Activated CD8-positive, alpha-beta memory T cell treated with anti-CD3 and anti-CD28 coated beads for 48 hours (primary cell): ENCODE measurements around the gene CADPS2.

Source experiments
- DNase-seq, 3 experiments: peaks; one replicate each; pipeline ENCODE4 v3.0.0-alpha.2; 2020; ENCODE audit warnings: low read depth in 2 of 3, low spot score in 2 of 3

The CADPS2 gene

DNA sequence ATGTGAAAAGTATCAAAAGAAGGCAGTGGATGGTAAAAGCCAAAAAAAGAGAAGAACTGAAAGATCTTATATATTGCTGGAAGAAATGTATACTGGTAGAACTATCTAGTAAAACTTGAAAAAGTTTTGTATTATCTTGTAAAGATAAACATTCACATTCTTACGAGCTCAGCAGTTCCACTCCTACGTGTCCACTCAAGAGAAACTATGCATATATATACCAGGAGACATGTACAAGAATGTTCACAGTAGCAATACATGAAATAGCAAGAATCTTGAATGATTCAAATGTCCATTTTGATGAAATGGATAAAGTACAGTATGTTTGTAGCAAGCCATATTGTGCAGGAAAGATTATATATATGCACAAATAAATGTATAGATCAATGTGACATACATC, 342.4 kb downstream of the CADPS2 start:
- DNase-seq = no peak

GRCh38 chr7:122543166-122543565, 343.1 kb downstream of the CADPS2 start:
- no peak for DNase-seq

- no peak for DNase-seq
These were observed 351.2 kb downstream of the CADPS2 start for GRCh38 chr7:122535086-122535485.

- DNase-seq = no peak
These were observed 353.6 kb downstream of the CADPS2 start for GRCh38 chr7:122532406-122533269.

DNA sequence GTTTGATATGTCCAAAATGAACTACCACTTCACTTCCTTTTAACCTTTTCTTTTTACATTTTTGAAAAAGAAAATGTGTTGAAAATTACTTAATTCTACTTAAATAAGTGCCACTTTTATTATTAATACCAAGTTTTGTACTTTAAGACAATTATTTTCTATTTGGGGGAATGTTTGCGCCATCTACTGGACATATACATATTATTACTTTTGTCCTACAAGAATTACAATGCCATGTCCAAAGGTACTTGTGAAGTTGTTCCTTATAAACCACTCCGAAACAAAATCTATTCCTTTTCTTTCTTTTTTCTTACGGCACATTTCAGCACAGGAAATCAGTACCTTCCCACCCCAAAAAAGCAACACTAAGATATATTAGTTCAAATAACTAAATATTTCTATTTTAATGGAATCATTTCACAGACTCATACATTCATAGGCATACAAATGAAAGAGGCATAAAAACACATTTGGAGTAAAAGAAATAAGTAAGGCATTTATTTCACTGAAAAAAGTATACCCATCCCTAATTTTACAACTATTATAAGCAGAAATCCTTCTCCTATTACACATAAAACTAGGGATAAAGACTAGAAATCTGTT, 357.3 kb downstream of the CADPS2 start:
- no peak for DNase-seq

- DNase-seq = no peak
These were observed 360.9 kb downstream of the CADPS2 start for GRCh38 chr7:122525355-122525754.

- DNase-seq = no peak
These were observed 364.5 kb downstream of the CADPS2 start for GRCh38 chr7:122521767-122522166.

- no peak for DNase-seq
These were observed 365.2 kb downstream of the CADPS2 start for GRCh38 chr7:122520971-122521555.

- no peak for DNase-seq
These were observed 367.8 kb downstream of the CADPS2 start for GRCh38 chr7:122518488-122518887.

DNA sequence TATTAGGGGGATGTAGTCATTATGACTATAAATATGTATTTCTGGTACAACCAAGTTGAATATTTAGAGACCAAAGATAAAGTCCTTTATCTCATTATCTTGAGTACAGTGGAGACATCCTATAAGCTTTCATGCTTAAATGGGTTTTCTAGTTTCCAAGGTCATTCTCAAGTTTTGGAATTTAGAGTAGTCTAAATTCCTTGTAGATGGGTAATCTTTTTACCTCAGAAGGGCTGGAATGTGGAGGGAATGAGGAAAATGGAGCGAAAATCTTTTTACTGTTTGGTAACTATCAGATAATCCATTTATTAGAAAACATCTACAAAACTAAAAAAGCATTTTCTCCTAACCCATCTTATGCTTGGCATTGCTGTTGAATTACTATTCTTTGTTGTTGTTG, 368.7 kb downstream of the CADPS2 start:
- DNase-seq = no peak

GRCh38 chr7:122515404-122515803, 370.9 kb downstream of the CADPS2 start:
- no peak for DNase-seq

GRCh38 chr7:122511268-122511667, 375.0 kb downstream of the CADPS2 start:
- DNase-seq = no peak

DNA sequence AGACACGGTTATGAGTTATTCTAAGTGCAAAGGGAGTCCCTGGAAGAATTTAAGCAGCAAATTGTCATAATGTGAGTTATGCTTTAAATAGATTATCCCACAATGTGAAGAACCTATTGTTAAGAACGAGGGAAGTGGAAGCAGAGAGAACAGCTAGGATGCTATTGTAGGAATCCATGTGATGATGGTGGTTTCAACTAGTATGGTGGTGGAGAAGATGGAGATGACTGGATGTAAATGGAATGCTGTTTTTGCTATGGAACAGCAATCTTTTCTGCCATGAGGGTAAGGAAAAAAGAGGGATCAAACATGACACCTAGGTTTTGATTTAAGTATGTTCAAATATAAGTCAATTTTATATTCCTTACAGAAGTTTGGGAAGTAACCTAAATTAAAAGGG, 378.7 kb downstream of the CADPS2 start:
- no peak for DNase-seq

DNA sequence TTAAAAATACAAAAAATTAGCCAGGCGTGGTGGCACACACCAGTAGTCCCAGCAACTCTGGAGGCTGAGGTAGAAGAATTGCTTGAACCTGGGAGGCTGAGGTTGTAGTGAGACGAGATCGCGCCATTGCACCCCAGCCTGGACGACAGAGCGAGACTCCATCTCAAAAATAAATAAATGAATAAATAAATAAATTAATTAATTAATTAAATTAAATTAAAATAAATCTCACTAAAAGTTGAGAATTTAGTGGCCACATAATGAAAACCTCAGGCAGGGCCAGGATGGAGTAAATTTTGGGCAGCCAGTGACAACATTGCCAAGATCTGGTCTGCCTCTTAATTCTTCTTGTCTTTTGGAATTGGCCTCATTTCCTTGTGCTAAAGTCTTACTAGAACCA, 394.3 kb downstream of the CADPS2 start:
- no peak for DNase-seq

GRCh38 chr7:122488241-122488640, 398.0 kb downstream of the CADPS2 start:
- no peak for DNase-seq

DNA sequence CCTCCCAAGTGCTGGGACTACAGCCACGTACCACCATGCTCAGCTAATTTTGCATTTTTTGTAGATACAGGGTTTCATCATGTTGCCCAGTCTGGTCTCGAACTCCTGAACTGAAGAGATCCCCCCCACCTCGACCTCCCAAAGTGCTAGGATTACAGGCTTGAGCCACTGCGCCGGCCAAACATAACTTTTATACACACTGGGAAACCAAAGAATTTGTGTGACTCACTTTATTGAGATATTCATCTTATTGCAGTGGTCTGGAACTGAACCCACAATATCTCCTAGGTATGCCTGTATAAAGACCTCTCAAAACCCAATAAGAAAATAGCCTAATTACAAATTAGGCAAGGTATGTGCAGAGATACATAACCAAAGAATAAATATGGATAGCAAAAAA, 399.1 kb downstream of the CADPS2 start:
- DNase-seq = no peak

- no peak for DNase-seq
These were observed 400.4 kb downstream of the CADPS2 start for GRCh38 chr7:122485856-122486255.

DNA sequence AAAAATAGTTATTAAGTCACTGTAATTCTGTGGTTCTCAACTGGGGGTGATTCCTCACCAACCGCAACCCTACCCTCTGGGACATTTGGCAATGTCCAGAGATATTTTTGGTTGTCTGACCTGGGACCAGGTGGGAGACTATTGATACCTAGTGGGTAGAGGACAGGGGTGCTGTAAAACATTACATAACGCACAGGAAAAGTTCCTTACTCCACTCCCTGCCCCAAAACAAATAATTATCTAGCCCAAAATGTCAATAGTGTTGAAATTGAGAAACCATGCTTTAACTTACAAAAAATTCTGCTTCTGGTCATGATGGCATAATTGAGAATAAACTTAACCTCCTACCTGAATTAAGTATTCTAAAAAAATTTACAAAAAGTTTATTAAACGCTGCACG, 404.0 kb downstream of the CADPS2 start:
- DNase-seq = no peak

DNA sequence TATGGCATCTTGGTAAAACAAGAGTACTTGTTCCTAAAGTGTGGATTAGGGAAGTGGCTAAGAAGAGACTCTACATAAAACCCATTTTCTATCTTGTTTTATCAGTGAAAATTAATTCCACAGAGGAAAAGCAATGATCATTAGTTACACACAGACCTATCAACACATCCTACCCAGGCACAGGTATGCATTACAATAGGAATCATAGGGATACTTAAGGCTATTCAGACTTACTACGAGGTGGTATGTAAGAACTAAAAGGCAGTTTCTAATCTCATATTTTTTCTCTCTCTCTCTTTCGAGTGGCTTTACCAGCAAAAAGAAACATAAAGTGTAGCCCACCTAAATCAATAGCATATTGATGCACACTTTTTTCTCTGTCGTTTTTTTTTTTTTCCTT, 415.4 kb downstream of the CADPS2 start:
- no peak for DNase-seq

- no peak for DNase-seq
These were observed 417.3 kb downstream of the CADPS2 start for GRCh38 chr7:122468945-122469344.

GRCh38 chr7:122467661-122468449, 418.4 kb downstream of the CADPS2 start:
- no peak for DNase-seq

- no peak for DNase-seq
These were observed 421.0 kb downstream of the CADPS2 start for GRCh38 chr7:122465296-122465695.
